Esophagus (tissue), 2 donors: ENCODE measurements around the gene CAPN11. TPM values are rescaled to one million over a fixed set of nuclear protein-coding genes. Genes with fewer than 3 reads are reported as not detected.

Source experiments
- H3K27ac ChIP-seq, 2 donors: one replicate each; pipeline ENCODE4 v1.5.1; 2013; ENCODE audit warnings: low read depth in 2 of 2, mild to moderate bottlenecking in 2 of 2, inconsistent platforms in 1 of 2, low read length in 1 of 2, moderate library complexity in 1 of 2
- H3K27me3 ChIP-seq, 2 donors: one replicate each; pipeline ENCODE4 v1.6.1; 2013; ENCODE audit warnings: low read length in 2 of 2, control low read depth in 1 of 2, mild to moderate bottlenecking in 1 of 2; ENCODE audit not compliant: insufficient read depth in 2 of 2, control insufficient read depth in 1 of 2
- H3K36me3 ChIP-seq, 2 donors: one replicate each; pipeline ENCODE4 v1.6.1; 2013; ENCODE audit warnings: low read length in 1 of 2; ENCODE audit not compliant: control insufficient read depth in 2 of 2, insufficient read depth in 2 of 2
- H3K4me1 ChIP-seq, 2 donors: one replicate each; pipeline ENCODE4 v1.6.1; 2013; ENCODE audit warnings: low read length in 1 of 2; ENCODE audit not compliant: control insufficient read depth in 2 of 2, insufficient read depth in 2 of 2
- H3K4me3 ChIP-seq, 2 donors: one replicate each; pipeline ENCODE4 v1.5.1; 2013; ENCODE audit warnings: low read length in 2 of 2, mild to moderate bottlenecking in 2 of 2, low read depth in 1 of 2, moderate library complexity in 1 of 2
- H3K9me3 ChIP-seq, 2 donors: one replicate each; pipeline ENCODE4 v1.6.1; 2013; ENCODE audit warnings: mild to moderate bottlenecking in 2 of 2, low read depth in 1 of 2, low read length in 1 of 2, moderate library complexity in 1 of 2; ENCODE audit not compliant: control insufficient read depth in 2 of 2, insufficient read depth in 1 of 2
- WGBS, 2 donors: extraction: QIAGEN DNeasy Blood & Tissue Kit; methylation state at CpG; one replicate each; pipeline ENCODE4 v1.1.7; 2013; 5-methylcytosine and 5-hydroxymethylcytosine counted together
- polyA plus RNA-seq, 2 donors: library from polyadenylated mRNA; stranded (reverse); fragments of 200-250 nt; gene quantifications; one replicate each; pipeline ENCODE4 v1.2.3, GENCODE V29; 2013
- donor health status: healthy with polysubstance abuse.
- donor health status: Bipolar disorder and iron deficiency.

The CAPN11 gene
- polyA plus RNA-seq, 2 donors: 0.19 to 0.29 TPM

GRCh38 chr6:44129841-44130322 lies 28.7 kb upstream of the CAPN11 start:
- Histone ChIP-seq H3K36me3 (peaks cover 1 to 4% of the 10 kb centered on the region in 2 donors), H3K4me1 (peaks cover 7 to 16% of the 10 kb centered on the region in 2 donors), H3K4me3 (no peak overlapping the region), H3K27me3 (no peaks in the 10 kb centered on the region), H3K9me3 (no peaks in the 10 kb centered on the region), H3K27ac (no peak overlapping the region)
- WGBS, 2 donors: 56 to 80% methylated on average over 2 of the region's 2 CpGs

- Histone ChIP-seq H3K36me3 (peaks cover 2 to 12% of the 10 kb centered on the region in 2 donors), H3K9me3 (no peaks in the 10 kb centered on the region), H3K27me3 (no peaks in the 10 kb centered on the region), H3K27ac (peak overlapping the region; percentile 65 to 76), H3K4me3 (no peak overlapping the region), H3K4me1 (peaks cover 7 to 16% of the 10 kb centered on the region in 2 donors)
- WGBS, 2 donors: 62 to 68% methylated on average over 2 of the region's 2 CpGs
These were observed 26.7 kb upstream of the CAPN11 start for GRCh38 chr6:44131892-44132291.

GRCh38 chr6:44132476-44132875 lies 26.1 kb upstream of the CAPN11 start:
- H3K27ac ChIP-seq: peak overlapping the region in 1 of 2 donors; percentile 65
- WGBS, 2 donors: 54 to 58% methylated on average over 4 of the region's 4 CpGs
- peaks cover 7 to 16% of the 10 kb centered on the region in 2 donors for H3K4me1 ChIP-seq
- no peak overlapping the region for H3K4me3 ChIP-seq
- H3K27me3 ChIP-seq: no peaks in the 10 kb centered on the region
- H3K36me3 ChIP-seq: peaks cover 4 to 12% of the 10 kb centered on the region in 2 donors
- no peaks in the 10 kb centered on the region for H3K9me3 ChIP-seq

GRCh38 chr6:44133003-44133931 lies 25.4 kb upstream of the CAPN11 start:
- Histone ChIP-seq H3K4me3 (no peak overlapping the region), H3K4me1 (peaks cover 7 to 15% of the 10 kb centered on the region in 2 donors), H3K27me3 (no peaks in the 10 kb centered on the region), H3K27ac (peak overlapping the region; percentile 37 to 56), H3K36me3 (peaks cover 6 to 12% of the 10 kb centered on the region in 2 donors), H3K9me3 (no peaks in the 10 kb centered on the region)
- 36 to 40% methylated on average over 9 of the region's 9 CpGs for WGBS, 2 donors

GRCh38 chr6:44133981-44134711 lies 24.5 kb upstream of the CAPN11 start:
- no peaks in the 10 kb centered on the region for H3K9me3 ChIP-seq
- H3K4me1 ChIP-seq: peaks cover 2 to 10% of the 10 kb centered on the region in 2 donors
- 85 to 88% methylated on average over 12 of the region's 12 CpGs for WGBS, 2 donors
- H3K27me3 ChIP-seq: no peaks in the 10 kb centered on the region
- H3K27ac ChIP-seq: peak overlapping the region in 1 of 2 donors; percentile 56
- H3K36me3 ChIP-seq: peaks cover 9 to 12% of the 10 kb centered on the region in 2 donors
- no peak overlapping the region for H3K4me3 ChIP-seq

- WGBS, 2 donors: 90% methylated on average over 10 of the region's 10 CpGs
- H3K27ac ChIP-seq: no peak overlapping the region
These were observed 23.4 kb upstream of the CAPN11 start for GRCh38 chr6:44135173-44135758.

GRCh38 chr6:44135875-44136274 lies 22.7 kb upstream of the CAPN11 start:
- H3K4me1 ChIP-seq: peaks cover 2 to 7% of the 10 kb centered on the region in 2 donors
- H3K4me3 ChIP-seq: no peak overlapping the region
- no peaks in the 10 kb centered on the region for H3K9me3 ChIP-seq
- peaks cover 18 to 23% of the 10 kb centered on the region in 2 donors for H3K36me3 ChIP-seq
- no peak overlapping the region for H3K27ac ChIP-seq
- 91 to 92% methylated on average over 7 of the region's 7 CpGs for WGBS, 2 donors
- no peaks in the 10 kb centered on the region for H3K27me3 ChIP-seq

More at GRCh38 chr6:44135173-44135758, 23.4 kb upstream of the CAPN11 start:
- no peak overlapping the region for H3K4me3 ChIP-seq
- no peaks in the 10 kb centered on the region for H3K9me3 ChIP-seq
- H3K36me3 ChIP-seq: peaks cover 13 to 18% of the 10 kb centered on the region in 2 donors
- H3K27me3 ChIP-seq: no peaks in the 10 kb centered on the region
- peaks cover 2 to 7% of the 10 kb centered on the region in 2 donors for H3K4me1 ChIP-seq

- Histone ChIP-seq H3K9me3 (no peaks in the 10 kb centered on the region), H3K27me3 (no peaks in the 10 kb centered on the region), H3K4me1 (no peaks in the 10 kb centered on the region), H3K4me3 (no peak overlapping the region), H3K27ac (no peak overlapping the region), H3K36me3 (peaks cover 18 to 25% of the 10 kb centered on the region in 2 donors)
- 44 to 51% methylated on average over 3 to 6 of the region's 6 CpGs for WGBS, 2 donors
These were observed 19.8 kb upstream of the CAPN11 start for GRCh38 chr6:44138717-44139350.

GRCh38 chr6:44139351-44139743 lies 19.3 kb upstream of the CAPN11 start:
- Histone ChIP-seq H3K9me3 (no peaks in the 10 kb centered on the region), H3K36me3 (peaks cover 18 to 25% of the 10 kb centered on the region in 2 donors), H3K4me3 (no peak overlapping the region), H3K27ac (no peak overlapping the region), H3K27me3 (no peaks in the 10 kb centered on the region), H3K4me1 (no peaks in the 10 kb centered on the region)
- WGBS, 2 donors: 83 to 85% methylated on average over 10 of the region's 10 CpGs
